ENCODE data around the gene DHRS4.
A peak's percentile ranks its signal among the peaks of the same experiment; 100 is the strongest.
"Not testable (repeated sequence)": the region's sequence is repeated elsewhere in the genome, so short reads cannot be mapped to it uniquely, and the experiment has no call there.

DHRS4 gene

DNA sequence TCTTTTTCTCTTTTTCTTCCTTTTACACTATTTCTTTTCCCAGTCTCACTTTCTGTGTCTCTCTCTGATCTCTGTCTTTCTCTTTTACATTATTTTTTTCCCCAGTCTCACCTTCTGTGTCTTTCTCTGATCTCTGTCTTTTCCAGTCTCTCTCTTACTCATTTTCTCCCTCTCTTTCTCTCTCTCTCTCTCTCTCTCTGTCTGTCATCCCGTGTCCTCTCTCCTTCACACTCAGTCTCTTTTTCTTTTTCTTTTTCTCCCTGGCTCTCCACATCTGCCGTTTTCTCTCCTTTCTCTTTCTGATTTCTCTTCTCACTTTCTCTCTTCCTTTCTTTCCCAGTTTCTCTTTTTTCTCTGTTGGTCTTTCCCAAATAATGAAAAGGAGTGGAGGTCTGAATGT lies 57.5 kb downstream of the DHRS4 start:
- no peak overlapping the region for H3K27ac ChIP-seq
- DNase-seq (ENCODE audit: low spot score) = no peak
- H3K4me3 ChIP-seq = no peak overlapping the region
- TF ChIP-seq, protein P1, sequence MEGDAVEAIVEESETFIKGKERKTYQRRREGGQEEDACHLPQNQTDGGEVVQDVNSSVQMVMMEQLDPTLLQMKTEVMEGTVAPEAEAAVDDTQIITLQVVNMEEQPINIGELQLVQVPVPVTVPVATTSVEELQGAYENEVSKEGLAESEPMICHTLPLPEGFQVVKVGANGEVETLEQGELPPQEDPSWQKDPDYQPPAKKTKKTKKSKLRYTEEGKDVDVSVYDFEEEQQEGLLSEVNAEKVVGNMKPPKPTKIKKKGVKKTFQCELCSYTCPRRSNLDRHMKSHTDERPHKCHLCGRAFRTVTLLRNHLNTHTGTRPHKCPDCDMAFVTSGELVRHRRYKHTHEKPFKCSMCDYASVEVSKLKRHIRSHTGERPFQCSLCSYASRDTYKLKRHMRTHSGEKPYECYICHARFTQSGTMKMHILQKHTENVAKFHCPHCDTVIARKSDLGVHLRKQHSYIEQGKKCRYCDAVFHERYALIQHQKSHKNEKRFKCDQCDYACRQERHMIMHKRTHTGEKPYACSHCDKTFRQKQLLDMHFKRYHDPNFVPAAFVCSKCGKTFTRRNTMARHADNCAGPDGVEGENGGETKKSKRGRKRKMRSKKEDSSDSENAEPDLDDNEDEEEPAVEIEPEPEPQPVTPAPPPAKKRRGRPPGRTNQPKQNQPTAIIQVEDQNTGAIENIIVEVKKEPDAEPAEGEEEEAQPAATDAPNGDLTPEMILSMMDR (IDR thresholded peaks at IDR 0.05) = no peak

DNA sequence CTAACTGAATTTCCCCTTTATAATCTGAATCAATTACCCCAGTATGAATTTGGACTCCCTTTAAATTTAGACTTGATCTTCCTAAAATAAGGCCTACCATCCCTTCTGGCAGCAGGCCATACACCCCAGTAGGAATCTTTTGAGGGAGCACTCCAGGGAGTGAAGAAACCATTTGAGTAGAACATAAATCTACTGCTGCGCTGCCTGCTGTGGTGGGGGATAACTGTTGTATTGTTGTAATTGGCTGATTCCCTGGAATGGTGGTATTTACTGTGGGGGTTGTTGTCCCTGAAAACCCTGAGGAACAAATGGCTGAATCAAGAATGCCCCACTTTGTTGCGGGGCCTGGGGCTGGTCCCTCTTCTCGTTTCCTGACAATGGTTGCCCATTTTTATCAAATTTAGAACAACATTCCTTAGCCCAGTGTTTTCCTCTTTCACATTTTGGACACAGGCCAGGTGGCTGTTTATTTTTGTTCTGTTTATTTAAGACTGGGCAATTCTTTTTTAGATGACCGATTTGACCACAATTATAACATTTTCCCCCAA lies 59.2 kb downstream of the DHRS4 start:
- peak overlapping the region in 1 of 2 donors; percentile 74 for H3K27ac ChIP-seq
- not testable (repeated sequence) for DNase-seq (ENCODE audit: low spot score); H3K4me3 ChIP-seq

DNA sequence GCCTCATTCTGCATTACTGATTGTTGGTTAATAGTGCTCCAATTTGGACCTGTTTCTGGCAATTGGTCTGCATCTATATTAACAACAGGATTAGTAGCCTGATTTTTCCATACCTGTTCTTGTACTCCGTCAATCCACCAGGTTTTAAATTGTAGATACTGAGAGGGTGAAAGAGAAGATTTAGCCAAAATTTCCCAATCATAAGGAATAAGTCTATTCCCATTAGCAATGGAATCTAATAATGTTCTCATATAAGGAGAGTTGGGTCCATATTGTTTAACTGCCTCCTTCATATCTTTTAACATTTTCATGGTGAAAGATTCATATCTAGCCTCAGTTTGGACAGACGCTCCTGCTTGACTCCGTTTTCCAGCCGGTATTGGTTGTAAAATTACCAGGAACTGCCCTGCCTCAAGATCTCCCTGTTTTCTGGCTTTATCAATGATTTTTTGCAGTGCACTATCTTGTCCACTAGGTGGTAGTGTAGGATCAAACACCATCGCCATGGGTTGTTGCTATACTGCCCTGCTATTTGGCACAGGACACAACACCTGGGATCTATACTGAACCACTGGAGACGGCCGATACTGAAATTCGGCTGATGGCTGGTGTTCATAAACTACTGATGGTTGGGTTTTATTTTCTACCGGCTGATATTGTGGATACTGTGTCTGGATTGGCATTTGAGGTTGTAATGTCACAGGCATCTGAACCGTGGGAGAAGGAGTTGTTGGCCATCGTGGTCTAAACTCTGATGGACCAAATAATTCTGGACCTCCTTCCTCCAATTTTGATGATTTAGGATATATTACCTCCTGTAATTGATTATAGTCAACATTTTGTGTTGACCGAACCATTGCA lies 60.3 kb downstream of the DHRS4 start:
- TF ChIP-seq, protein P1 (IDR thresholded peaks at IDR 0.05) = peak; percentile 84
- Histone ChIP-seq H3K4me3 (no peak overlapping the region), H3K27ac (no peak overlapping the region)
- no peak for DNase-seq (ENCODE audit: low spot score)

DNA sequence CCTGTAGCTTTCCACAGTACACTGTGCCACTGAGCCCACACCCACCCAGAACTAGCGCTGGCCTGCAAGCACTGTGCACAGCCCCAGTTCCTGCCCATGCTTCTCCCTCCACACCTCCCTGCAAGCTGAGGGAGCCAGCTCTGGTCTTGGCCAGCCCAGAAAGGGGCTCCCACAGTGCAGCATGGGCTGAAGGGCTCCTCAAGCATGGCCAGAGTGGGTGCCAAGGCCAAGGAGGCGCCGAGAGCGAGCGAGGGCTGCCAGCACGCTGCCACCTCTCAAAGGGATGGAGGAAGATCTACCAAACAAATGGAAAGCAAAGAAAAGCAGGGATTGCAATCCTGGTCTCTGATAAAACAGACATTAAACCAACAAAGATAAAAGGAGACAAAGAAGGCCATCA lies 62.2 kb downstream of the DHRS4 start:
- not testable (repeated sequence) for H3K4me3 ChIP-seq; DNase-seq (ENCODE audit: low spot score); H3K27ac ChIP-seq

All from coronary artery (tissue), 2 donors.